Endothelial cell of umbilical vein (primary cell): Measurements from ENCODE around the gene SMAD6.

Source experiments
- EZH2 ChIP-seq: IDR thresholded peaks from 2 replicates; pipeline ENCODE4 v1.6.1; 2012; ENCODE audit warnings: borderline replicate concordance, low read depth, mild to moderate bottlenecking, moderate library complexity, low read length, inconsistent platforms; ENCODE audit not compliant: severe bottlenecking
- MAX ChIP-seq: IDR thresholded peaks from 2 replicates; pipeline ENCODE4 v1.6.1; 2011; ENCODE audit not compliant: insufficient read depth, insufficient read length
- POLR2AphosphoS5 ChIP-seq: IDR thresholded peaks from 2 replicates; pipeline ENCODE4 v1.6.1; 2012; ENCODE audit warnings: low read depth, mild to moderate bottlenecking, control low read depth, low read length, moderate library complexity; ENCODE audit not compliant: insufficient read depth
- TF ChIP-seq, protein P1 (sequence below), 2 donors: IDR thresholded peaks; 1 replicate in 1 of 2; 2 replicates in 1 of 2; pipeline ENCODE4 v1.5.1; 2011; ENCODE audit warnings: low read length in 2 of 2, mild to moderate bottlenecking in 2 of 2, moderate library complexity in 2 of 2, control low read depth in 1 of 2, inconsistent platforms in 1 of 2, low read depth in 1 of 2; ENCODE audit not compliant: insufficient read depth in 1 of 2; ENCODE audit errors: extremely low read depth in 1 of 2

DNA sequence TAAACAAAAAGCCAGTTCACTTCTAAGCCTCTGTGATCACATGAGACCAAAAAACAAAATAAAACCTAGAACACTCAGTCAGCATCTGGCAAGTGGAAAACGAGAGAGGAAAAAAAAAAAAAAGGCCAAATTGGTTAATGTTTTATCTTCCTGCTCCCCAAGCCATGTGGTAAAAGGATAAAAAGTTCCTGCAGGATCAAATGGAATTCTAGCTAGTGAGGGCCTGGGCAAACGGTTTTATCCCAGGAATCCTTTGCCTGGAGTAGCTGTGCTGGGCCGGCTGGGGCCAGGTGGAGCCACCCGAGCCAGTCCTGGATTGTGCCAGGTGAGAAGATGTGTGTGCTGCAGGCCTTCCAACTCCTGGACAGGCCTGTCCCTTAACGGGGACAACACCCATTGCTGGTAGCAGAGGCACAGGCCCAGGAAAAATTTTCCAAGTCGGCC is 13.2 kb downstream of the SMAD6 start:
- TF ChIP-seq, protein P1, sequence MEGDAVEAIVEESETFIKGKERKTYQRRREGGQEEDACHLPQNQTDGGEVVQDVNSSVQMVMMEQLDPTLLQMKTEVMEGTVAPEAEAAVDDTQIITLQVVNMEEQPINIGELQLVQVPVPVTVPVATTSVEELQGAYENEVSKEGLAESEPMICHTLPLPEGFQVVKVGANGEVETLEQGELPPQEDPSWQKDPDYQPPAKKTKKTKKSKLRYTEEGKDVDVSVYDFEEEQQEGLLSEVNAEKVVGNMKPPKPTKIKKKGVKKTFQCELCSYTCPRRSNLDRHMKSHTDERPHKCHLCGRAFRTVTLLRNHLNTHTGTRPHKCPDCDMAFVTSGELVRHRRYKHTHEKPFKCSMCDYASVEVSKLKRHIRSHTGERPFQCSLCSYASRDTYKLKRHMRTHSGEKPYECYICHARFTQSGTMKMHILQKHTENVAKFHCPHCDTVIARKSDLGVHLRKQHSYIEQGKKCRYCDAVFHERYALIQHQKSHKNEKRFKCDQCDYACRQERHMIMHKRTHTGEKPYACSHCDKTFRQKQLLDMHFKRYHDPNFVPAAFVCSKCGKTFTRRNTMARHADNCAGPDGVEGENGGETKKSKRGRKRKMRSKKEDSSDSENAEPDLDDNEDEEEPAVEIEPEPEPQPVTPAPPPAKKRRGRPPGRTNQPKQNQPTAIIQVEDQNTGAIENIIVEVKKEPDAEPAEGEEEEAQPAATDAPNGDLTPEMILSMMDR (IDR thresholded peaks at IDR 0.05; ENCODE audit: extremely low read depth in 1 of 2, insufficient read depth in 1 of 2, low read depth in 1 of 2, low read length in 2 of 2): no peak
- TF ChIP-seq EZH2 (no peak), MAX (no peak), POLR2AphosphoS5 (no peak)
